GM12878 (cell line): Measurements from ENCODE around the gene SCRN3. TPM values are rescaled to one million over a fixed set of nuclear protein-coding genes. Genes with fewer than 3 reads are reported as not detected.

Experiments used
- ATAC-seq: fragments of 200-7000 bp; cut with Tn5 transposase; 3 replicates; pipeline ENCODE4 v1.9.1; 2020; ENCODE audit warnings: mild to moderate bottlenecking, moderate library complexity
- BruUV-seq: library from RNA; stranded (reverse); fragments of 400-500 nt; replicated peaks from 2 replicates; lab custom pipeline; 2021; lab: Mats Ljungman, UMichigan
- CTCF ChIA-PET: fragments of 300-600 bp; sonication (Branson Sonifier 250); formaldehyde crosslinking; extraction: SDS; loops from one replicate; lab custom pipeline; 2021; ENCODE audit warnings: inconsistent platforms; lab: Yijun Ruan, JAX
- POLR2A ChIA-PET: fragments of 350-600 bp; formaldehyde crosslinking; extraction: SDS; loops from one replicate; lab custom pipeline; 2021; ENCODE audit warnings: inconsistent platforms; lab: Charles Lee
- RAD21 ChIA-PET: fragments of 300-600 bp; sonication (Branson Sonifier 250); formaldehyde crosslinking; loops from one replicate; lab custom pipeline; 2023; ENCODE audit warnings: antibody characterized with exemption; ENCODE audit not compliant: unreplicated experiment; lab: Charles Lee
- SMC1A ChIA-PET: fragments of 300-600 bp; sonication (Branson Sonifier 250); formaldehyde crosslinking; loops from one replicate; lab custom pipeline; 2023; ENCODE audit not compliant: unreplicated experiment, uncharacterized antibody; lab: Charles Lee
- DNase-seq: peaks from one replicate; pipeline ENCODE4 v3.0.0-alpha.2; 2011; ENCODE audit warnings: low read depth, low spot score
- FAIRE-seq: peaks from 3 replicates; lab custom pipeline; 2011; peaks lifted over from hg19 to GRCh38; lab: Jason Lieb, UNC
- H2AFZ ChIP-seq: 2 replicates; pipeline ENCODE4 v1.6.0; 2011; ENCODE audit warnings: low read depth, low read length, control low read depth; ENCODE audit not compliant: control insufficient read depth
- H3K27ac ChIP-seq: 2 replicates; pipeline ENCODE4 v1.5.1; 2011; ENCODE audit warnings: control low read depth; ENCODE audit not compliant: control insufficient read depth, insufficient read depth
- H3K27me3 ChIP-seq, 2 experiments: replicated peaks in 1 of 2; 2 replicates each; pipeline versions ENCODE4 v1.6.0 to v1.6.1; 2011; ENCODE audit warnings: low read length in 1 of 2; ENCODE audit not compliant: control insufficient read depth in 2 of 2, insufficient read depth in 2 of 2
- H3K36me3 ChIP-seq, 2 experiments: 2 replicates each; pipeline ENCODE4 v1.5.1; 2011; ENCODE audit warnings: low read length in 1 of 2; ENCODE audit not compliant: control insufficient read depth in 2 of 2, insufficient read depth in 2 of 2
- H3K4me1 ChIP-seq: 2 replicates; pipeline ENCODE4 v1.6.1; 2011; ENCODE audit warnings: mild to moderate bottlenecking, low read length, moderate library complexity, mixed read lengths; ENCODE audit not compliant: control insufficient read depth, insufficient read depth
- H3K4me2 ChIP-seq: 2 replicates; pipeline ENCODE4 v1.6.0; 2011; ENCODE audit warnings: control low read depth; ENCODE audit not compliant: control insufficient read depth, insufficient read depth
- H3K4me3 ChIP-seq: fragments of 200-600 bp; sonication (generic); 2 replicates; pipeline ENCODE4 v1.5.1; 2016
- H3K79me2 ChIP-seq: 2 replicates; pipeline ENCODE4 v1.6.0; 2011; ENCODE audit warnings: low read length; ENCODE audit not compliant: control insufficient read depth, insufficient read depth
- H3K9ac ChIP-seq: 2 replicates; pipeline ENCODE4 v1.8.0; 2011; ENCODE audit warnings: low read length, control low read depth, mixed read lengths; ENCODE audit not compliant: control insufficient read depth, insufficient read depth
- H3K9me3 ChIP-seq: replicated peaks from 3 replicates; pipeline ENCODE4 v1.5.1; 2011; ENCODE audit warnings: mild to moderate bottlenecking, low read length; ENCODE audit not compliant: control insufficient read depth, insufficient read depth
- H4K20me1 ChIP-seq: 2 replicates; pipeline ENCODE4 v1.6.0; 2011; ENCODE audit not compliant: control insufficient read depth, insufficient read depth
- HDGF ChIP-seq: fragments of 450-650 bp; IDR thresholded peaks from 2 replicates; pipeline ENCODE4 v1.6.1; 2016; ENCODE audit warnings: antibody characterized with exemption
- HSF1 ChIP-seq: fragments of 150-350 bp; IDR thresholded peaks from 2 replicates; pipeline ENCODE4 v1.6.1; 2014; ENCODE audit warnings: mild to moderate bottlenecking, low read depth, low read length
- IRF4 ChIP-seq: IDR thresholded peaks from 2 replicates; pipeline ENCODE4 v1.6.1; 2011; ENCODE audit warnings: low read depth, low read length
- NR2F1 ChIP-seq: fragments of 450-650 bp; conservative IDR thresholded peaks from 2 replicates; pipeline ENCODE4 v1.6.1; 2017; ENCODE audit warnings: mild to moderate bottlenecking
- SKIL ChIP-seq: fragments of 450-650 bp; IDR thresholded peaks from 2 replicates; pipeline ENCODE4 v1.6.1; 2017; ENCODE audit warnings: mild to moderate bottlenecking, low read depth, inconsistent platforms; ENCODE audit not compliant: poor library complexity, severe bottlenecking
- USF1 ChIP-seq: IDR thresholded peaks from 2 replicates; pipeline ENCODE4 v1.6.1; 2011; ENCODE audit warnings: borderline replicate concordance, low read depth, mild to moderate bottlenecking, moderate library complexity, mixed read lengths, low read length; ENCODE audit not compliant: insufficient read depth; ENCODE audit errors: extremely low read length
- USF2 ChIP-seq: IDR thresholded peaks from 2 replicates; pipeline ENCODE4 v1.6.1; 2011; ENCODE audit warnings: low read depth, low read length, improper control_type of control experiment, borderline replicate concordance
- ZBTB40 ChIP-seq: fragments of 450-650 bp; IDR thresholded peaks from 2 replicates; pipeline ENCODE4 v1.6.1; 2016; ENCODE audit warnings: mild to moderate bottlenecking, moderate library complexity, borderline replicate concordance
- WGBS: methylation state at CpG from one replicate; pipeline ENCODE4 v1.1.6; 2016; ENCODE audit warnings: low lambda C conversion rate; ENCODE audit not compliant: insufficient replicate concordance, insufficient coverage; ENCODE audit errors: missing lambda C conversion rate; 5-methylcytosine and 5-hydroxymethylcytosine counted together
- in situ Hi-C: fragments of 300-500 bp; cut with MboI; formaldehyde crosslinking; loops from 9 replicates; pipeline ENCODE4 v1.14.3; 2018; ENCODE audit warnings: mixed read lengths
- intact Hi-C: fragments of 100-400 bp; cut with micrococcal nuclease; formaldehyde crosslinking; loops from one replicate; pipeline ENCODE4 v1.14.2; 2022; ENCODE audit not compliant: unreplicated experiment
- polyA plus RNA-seq, 11 experiments: library from polyadenylated mRNA; depleted of rRNA in 4 of 11; unstranded in 6 of 11; stranded (reverse) in 5 of 11; fragments of >200 nt; fragmentation: Nextera tagmentation in 4 of 11; fragmentation: Illumina TruSeq in 1 of 11; extraction: Ambion mirVana in 4 of 11; extraction: Trizol in 1 of 11; gene quantifications; 1 replicate in 1 of 11; 2 replicates in 10 of 11; pipeline versions ENCODE4 v1.2.1 to v1.2.3, GENCODE V29; 2011 to 2016; ENCODE audit warnings: inconsistent platforms in 2 of 11, missing spikeins in 2 of 11, low read depth in 1 of 11
- total RNA-seq, 4 experiments: library from RNA; depleted of rRNA in 3 of 4; stranded (reverse); fragments of >200 nt in 3 of 4; fragmentation: Illumina TruSeq in 1 of 4; extraction: Trizol in 1 of 4; gene quantifications; 2 replicates each; pipeline versions ENCODE4 v1.2.1 to v1.2.3, GENCODE V29; 2013 to 2021

Gene SCRN3
- total and polyA plus RNA-seq, 10 of the 15 experiments (the other 5 are each of a cell fraction or from before 2014, with no cell fraction given): 5.7 to 16.0 (median 13.0) TPM

- TF ChIP-seq ZBTB40 (no peak), NR2F1 (no peak), USF2 (no peak), HSF1 (no peak)
- TF ChIP-seq, all 136 proteins: peak for 0
These were observed 26.8 kb upstream of the SCRN3 start (continued) for GRCh38 chr2:174368691-174369090.

- H3K9me3 ChIP-seq: no peaks in the 10 kb centered on the region
- H3K4me2 ChIP-seq: no peak overlapping the region
- ChIA-PET CTCF (no interaction called here), SMC1A (interaction anchor here (0.7 to 0.9 kb wide), 2 partner anchors 14 to 154 kb away, joined by 3 read pairs; no protein-coding TSS in a partner anchor), POLR2A (interaction anchor here (0.6 kb wide), 1 partner anchor 270 kb away, joined by 3 read pairs; no protein-coding TSS in a partner anchor), RAD21 (no interaction called here)
- H2AFZ ChIP-seq: no peak overlapping the region
- no peaks in the 10 kb centered on the region for H3K79me2 ChIP-seq
- DNase-seq (no peak), ATAC-seq (no peak), FAIRE-seq (no peak)
- intact Hi-C loops: no loop called here
- in situ Hi-C loops: no loop called here
- no peak overlapping the region for H3K9ac ChIP-seq
- BruUV-seq: TSS peak; percentile 27
- H3K27me3 ChIP-seq: no peaks in the 10 kb centered on the region
- no peak overlapping the region for H3K4me3 ChIP-seq
- H4K20me1 ChIP-seq: no peaks in the 10 kb centered on the region
- H3K27ac ChIP-seq: no peak overlapping the region
- no peaks in the 10 kb centered on the region for H3K4me1 ChIP-seq
- peaks cover 0 to 21% of the 10 kb centered on the region in 2 experiments; a peak in 1 of 4 replicates for H3K36me3 ChIP-seq
- 60% methylated on average over 2 of the region's 2 CpGs for WGBS
- TF ChIP-seq IRF4 (no peak), USF2 (no peak), HDGF (no peak), SKIL (no peak), USF1 (no peak)
These were observed 18.6 kb upstream of the SCRN3 start for GRCh38 chr2:174376967-174377366.
